GM12891 (cell line): ENCODE measurements around the gene DECR2.

Source experiments
- PAX5 ChIP-seq: IDR thresholded peaks from 2 replicates; pipeline ENCODE4 v1.6.1; 2011; ENCODE audit warnings: low read length, moderate library complexity, mild to moderate bottlenecking; ENCODE audit not compliant: insufficient read depth, severe bottlenecking
- POLR2A ChIP-seq: IDR thresholded peaks from 2 replicates; pipeline ENCODE4 v1.6.1; 2011; ENCODE audit warnings: low read depth, low read length, control low read depth
- POLR2AphosphoS5 ChIP-seq: IDR thresholded peaks from 2 replicates; pipeline ENCODE4 v1.6.1; 2011; ENCODE audit warnings: low read depth, low read length, control low read depth
- POU2F2 ChIP-seq: IDR thresholded peaks from 2 replicates; pipeline ENCODE4 v1.6.1; 2011; ENCODE audit warnings: low read depth, mild to moderate bottlenecking, control low read depth, low read length, moderate library complexity
- SPI1 ChIP-seq: IDR thresholded peaks from 2 replicates; pipeline ENCODE4 v1.6.1; 2011; ENCODE audit warnings: low read depth, low read length, control low read depth
- TAF1 ChIP-seq: IDR thresholded peaks from 2 replicates; pipeline ENCODE4 v1.6.1; 2011; ENCODE audit warnings: low read depth, low read length, control low read depth

DNA sequence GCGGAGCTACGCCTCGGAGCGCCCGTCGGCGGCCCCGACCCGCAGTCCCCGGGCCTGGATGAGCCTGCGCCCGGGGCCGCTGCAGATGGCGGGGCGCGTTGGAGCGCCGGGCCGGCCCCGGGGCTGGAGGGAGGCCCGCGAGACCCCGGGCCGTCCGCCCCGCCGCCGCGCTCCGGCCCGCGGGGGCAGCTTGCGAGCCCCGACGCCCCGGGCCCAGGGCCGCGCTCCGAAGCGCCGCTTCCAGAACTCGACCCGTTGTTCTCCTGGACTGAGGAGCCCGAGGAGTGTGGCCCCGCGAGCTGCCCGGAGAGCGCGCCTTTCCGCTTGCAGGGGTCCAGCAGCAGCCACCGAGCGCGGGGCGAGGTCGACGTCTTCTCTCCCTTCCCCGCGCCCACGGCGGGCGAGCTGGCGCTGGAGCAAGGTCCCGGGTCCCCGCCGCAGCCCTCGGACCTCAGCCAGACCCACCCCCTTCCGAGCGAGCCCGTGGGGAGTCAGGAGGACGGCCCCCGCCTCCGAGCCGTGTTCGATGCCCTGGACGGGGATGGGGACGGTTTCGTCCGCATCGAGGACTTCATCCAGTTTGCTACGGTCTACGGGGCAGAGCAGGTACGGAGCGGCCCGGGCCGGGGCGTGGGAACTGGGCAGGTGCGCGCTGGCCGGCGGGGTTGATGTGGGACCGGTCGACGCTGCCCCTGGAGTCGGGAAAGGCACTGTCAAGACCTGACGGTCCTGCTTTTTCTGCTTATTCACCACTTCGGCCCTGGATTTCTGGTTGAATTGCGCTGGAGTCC, 24.6 kb downstream of the DECR2 start:
- TF ChIP-seq POLR2A (no peak), POLR2AphosphoS5 (no peak), TAF1 (no peak), SPI1 (no peak), POU2F2 (no peak), PAX5 (no peak)
